CD4-positive, alpha-beta T cell treated with Interleukin-21 for 1 hour (primary cell): ENCODE results near the gene LAMP1.
"Not testable (repeated sequence)": the region's sequence is repeated elsewhere in the genome, so short reads cannot be mapped to it uniquely, and the experiment has no call there.

Experiments
- DNase-seq: peaks from one replicate; pipeline ENCODE4 v3.0.0-alpha.2; 2020

Gene LAMP1, protein sequence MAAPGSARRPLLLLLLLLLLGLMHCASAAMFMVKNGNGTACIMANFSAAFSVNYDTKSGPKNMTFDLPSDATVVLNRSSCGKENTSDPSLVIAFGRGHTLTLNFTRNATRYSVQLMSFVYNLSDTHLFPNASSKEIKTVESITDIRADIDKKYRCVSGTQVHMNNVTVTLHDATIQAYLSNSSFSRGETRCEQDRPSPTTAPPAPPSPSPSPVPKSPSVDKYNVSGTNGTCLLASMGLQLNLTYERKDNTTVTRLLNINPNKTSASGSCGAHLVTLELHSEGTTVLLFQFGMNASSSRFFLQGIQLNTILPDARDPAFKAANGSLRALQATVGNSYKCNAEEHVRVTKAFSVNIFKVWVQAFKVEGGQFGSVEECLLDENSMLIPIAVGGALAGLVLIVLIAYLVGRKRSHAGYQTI

DNA sequence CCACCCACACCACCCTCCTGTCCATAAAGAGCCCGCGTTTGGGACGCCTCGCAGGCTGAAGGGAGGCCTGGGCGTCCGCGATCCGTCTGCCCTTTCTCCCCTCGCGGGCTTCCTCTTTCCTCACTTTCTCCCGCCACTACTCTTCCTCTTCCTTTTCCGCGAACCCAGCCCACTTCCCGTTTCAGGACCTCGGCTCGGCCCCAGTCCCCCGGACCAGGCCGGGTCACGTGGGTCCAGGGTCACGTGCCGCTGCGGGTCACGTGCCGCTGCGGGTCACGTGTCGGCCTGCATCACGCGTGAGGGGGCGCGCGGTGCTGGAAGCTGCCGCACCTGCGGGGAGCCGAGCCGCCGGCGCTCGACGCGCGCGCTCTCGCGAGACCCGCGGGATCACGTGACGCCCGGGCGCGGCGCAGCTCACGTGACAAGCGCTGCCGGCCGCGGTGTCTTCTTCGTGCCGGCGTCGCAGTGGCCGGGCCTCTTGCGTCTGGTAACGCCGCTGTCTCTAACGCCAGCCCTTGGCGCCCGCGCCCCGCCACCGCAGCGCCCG is at the start of gene LAMP1:
Gene LAMP1 (plus strand): TSS at position 417 of the 547 bp plus-strand sequence. CDS start 196 bp downstream, outside the sequence.
- DNase-seq = peak; percentile 98

DNA sequence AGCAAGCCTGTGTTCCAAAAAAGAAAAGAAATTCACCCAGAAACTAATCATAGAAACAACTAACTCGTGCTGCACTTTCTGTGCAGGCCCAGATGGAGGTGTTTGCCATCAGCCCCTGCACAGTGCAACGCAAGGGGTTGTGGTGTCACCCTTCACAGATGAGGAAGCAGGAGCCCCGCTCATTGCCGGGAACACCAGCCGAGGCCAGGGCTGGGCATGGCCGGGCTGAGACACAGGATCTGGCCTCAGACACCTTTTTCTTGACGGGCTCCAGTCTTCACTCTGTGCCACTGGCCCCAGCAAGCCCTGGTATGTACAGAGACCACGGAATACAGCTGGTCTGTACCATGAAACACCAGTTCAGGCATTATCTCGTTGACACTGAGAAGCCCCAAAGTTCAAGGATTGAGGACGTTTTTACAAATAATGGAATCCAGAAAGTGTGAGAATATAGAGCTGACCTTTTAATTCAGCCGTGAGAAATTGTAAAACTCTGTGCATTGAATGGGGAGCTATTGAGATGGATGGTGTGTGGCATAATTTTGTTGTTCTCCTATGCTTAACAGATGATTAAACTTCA is 44.4 kb upstream of the LAMP1 start:
- DNase-seq = no peak

DNA sequence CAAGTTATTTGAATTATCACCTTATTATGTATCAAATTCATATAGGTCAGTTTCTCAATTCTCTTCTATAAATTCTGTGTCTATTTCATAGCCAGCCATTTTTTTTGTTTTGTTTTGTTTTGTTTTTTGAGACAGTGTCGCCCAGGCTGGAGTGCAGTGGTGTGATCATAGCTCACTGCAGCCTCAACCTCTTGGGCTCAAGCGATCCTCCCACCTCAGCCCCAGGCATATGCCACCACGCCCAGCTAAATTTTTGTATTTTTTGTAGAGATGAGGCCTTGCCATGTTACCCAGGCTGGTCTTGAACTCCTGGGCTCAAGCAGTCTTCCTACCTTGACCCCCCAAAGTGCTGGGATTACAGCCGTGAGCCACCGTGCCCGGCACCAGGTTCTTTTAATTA is 39.1 kb upstream of the LAMP1 start:
- not testable (repeated sequence) for DNase-seq

DNA sequence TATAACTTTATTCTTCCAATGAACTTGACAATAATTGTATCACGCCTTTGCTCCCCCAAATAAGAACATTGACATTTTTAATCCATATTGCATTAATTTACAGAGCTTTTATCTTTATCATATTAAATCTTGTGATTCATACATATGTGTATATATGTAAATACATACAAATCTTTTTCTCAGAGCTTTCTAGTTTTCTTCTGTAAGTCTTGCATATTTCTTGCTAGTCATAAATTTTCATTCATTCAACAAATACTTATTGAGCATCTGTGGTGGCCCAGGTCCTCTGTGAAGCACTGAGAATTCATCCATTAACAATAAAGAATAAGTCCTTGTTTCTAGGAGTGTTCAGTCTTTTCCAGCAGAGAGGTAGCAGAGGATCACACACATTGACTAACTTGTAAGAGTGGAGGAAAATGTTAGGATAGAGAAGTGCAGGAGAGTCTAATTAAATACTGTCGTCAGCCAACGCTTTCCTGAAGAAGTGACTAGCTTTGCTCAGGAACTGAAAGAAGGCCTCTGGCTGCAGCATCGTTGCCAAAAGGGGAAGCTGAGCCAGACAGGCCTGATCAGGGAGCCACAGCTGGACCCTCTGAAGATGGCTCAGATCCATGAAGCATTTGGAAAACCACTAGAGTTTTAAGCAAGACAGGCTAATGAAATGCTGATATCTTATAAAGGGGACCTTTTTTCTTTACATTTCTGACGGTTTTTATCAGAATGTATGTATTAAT is 38.6 kb upstream of the LAMP1 start:
- no peak for DNase-seq

DNA sequence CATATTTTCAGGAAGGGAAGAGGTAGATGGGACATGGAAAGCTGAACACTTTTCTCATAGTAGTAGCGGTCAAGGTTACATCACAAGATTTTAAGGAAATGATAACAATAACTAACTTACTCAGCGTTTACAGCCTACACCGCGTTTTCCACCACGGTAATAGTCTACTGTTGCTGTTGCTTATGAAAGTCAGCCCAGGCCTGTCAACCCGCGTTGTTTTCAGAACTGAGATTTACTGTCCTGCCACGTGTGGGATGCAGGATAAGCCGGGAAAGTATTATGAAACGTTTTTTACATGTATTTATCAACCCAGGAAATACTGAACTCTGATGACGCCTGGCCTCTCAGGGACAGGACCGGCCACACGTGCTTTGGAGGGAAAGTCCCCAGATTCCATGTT is 36.0 kb upstream of the LAMP1 start:
- no peak for DNase-seq

DNA sequence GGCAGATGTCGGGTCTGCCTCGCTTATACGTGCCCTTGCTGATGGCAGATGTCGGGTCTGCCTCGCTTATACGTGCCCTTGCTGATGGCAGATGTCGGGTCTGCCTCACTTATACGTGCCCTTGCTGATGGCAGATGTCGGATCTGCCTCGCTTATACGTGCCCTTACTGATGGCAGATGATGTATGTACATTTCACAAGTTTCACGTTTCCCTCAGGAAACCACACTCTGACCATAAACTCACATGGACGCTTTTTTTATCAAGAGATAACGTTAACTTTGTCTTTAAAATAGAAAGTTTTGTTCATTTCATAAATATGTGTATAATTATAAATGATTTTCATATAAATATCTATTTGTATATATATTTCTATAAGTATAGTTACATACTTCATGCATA is 34.0 kb upstream of the LAMP1 start:
- not testable (repeated sequence) for DNase-seq

DNA sequence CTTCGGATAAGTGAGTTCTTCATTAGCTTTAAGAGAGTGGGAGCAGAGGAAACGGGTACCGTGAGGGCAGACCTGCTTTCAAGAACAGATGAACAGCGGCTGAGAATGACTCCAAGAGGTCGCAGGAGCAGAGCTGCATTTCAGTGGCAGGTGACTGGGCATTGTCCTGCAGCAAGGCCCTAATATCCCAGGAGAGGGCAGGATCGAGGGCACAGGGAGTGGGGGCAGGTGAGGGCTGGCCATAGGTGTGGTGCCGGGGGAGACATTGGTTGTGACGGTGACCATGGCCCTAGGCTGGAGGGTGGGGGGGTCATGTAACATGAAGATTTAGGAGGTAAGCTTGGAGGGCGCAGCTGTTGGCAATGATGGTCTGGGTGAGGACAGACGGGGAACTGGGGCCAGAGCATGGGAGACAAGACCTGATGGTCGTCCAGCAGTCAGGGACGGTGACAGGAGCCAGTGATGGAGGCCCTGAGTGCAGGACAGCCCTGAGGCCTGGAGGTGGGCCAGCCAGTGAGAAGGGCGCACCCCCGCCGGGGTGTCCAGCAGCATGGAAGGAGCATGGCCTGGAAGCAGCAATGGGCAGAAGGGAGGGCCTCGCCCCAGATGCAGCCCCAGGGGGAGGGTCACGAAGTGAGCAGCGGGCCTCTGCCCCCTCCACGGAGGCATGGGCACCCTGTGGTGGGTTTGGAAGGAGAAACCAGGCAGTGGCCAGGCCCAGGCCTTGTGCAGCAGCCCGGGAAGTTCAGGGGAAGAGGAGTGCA is 29.2 kb upstream of the LAMP1 start:
- no peak for DNase-seq

DNA sequence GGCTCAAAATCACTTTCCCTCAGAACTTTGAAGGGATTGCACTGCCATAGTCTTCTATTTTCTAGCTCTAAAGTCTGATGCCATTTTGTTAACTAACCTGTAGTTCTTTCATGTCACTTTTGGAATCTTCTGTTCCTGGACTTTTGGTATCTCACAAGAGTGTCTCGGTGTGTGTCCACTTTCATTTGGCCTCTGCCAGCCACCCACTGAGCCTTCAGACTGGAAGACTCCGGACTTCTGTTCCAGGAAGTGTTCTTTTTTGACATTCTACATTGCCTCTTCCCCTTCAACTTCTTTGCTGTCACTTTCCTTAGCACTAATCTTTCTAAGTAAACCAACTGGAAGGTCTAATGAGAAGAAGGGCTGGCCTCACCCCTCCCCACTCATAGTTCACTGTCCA is 25.0 kb upstream of the LAMP1 start:
- no peak for DNase-seq

DNA sequence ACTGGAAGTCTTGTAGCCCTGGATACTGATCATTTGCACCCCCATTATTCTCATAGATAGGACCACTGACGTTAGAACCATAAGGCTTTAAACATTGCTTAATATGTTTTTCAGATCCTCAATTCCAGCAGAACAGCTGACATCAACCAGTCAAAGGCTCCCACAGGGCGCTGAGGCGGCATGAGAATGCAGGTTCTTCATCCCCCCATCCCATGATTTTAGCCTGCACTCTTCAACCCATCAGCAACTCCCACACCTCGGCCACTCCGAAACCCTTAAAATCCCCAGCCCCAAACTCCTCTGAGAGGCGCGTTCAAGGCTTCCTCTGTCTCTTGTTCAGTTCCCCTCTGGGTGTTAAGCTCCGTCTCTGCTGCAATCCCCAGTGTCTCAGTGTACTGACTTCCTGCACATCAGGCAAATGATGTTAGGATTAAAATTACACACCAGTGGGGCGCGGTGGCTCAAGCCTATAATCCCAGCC is 24.3 kb upstream of the LAMP1 start:
- DNase-seq = no peak

DNA sequence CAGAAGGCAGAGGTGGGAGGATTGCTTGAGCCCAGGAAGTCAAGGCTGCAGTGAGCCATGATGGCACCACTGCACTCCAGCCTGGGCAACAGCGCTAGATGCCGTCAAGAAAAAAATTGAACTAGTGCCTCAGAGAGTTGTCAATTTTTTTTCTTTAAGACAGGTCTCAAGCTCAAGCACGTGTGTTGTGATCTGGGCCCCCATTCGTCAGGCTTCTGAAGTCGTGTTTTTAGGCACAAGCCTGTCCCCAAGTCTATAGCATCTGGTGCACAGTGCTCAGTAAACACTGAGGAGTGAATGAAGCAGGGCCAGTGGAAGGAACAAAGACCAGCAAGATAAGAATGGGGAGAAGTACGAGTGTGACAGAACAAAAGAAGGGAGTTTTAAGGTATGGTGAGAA is 23.7 kb upstream of the LAMP1 start:
- DNase-seq = no peak

DNA sequence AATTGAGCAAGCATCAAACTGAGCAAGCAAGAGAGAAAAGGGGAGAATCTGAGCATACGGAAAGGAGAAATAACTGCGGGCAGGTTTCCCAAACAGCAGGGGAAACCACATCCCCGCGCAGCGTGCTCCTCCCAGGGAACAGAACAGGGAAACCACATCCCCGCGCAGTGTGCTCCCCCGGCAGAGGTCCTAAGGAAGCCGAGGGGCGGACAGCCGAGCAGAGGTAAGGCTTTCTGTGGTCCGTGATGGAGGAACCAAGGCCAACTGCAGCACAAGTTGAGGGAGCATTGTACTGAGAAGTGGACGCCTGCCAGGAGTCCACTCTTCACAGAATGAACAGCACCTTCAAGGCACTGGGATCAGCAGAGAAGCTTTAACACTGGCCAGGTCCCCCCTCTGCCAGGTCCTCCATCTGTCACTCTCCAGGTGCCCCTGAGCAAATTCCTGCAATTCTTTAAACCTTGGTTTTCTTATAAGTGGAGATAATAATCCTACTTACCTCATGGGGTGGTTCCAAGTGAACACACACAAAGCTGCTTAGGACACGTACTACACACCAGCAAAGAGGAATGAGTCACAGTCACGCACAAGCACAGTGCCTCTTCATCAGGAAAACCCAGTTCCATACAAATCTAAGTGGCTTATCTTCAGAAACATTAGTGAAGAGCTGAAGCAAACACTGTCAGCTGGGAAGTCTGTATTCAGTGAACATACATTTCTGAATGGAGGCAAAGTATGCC is 23.0 kb upstream of the LAMP1 start:
- no peak for DNase-seq

DNA sequence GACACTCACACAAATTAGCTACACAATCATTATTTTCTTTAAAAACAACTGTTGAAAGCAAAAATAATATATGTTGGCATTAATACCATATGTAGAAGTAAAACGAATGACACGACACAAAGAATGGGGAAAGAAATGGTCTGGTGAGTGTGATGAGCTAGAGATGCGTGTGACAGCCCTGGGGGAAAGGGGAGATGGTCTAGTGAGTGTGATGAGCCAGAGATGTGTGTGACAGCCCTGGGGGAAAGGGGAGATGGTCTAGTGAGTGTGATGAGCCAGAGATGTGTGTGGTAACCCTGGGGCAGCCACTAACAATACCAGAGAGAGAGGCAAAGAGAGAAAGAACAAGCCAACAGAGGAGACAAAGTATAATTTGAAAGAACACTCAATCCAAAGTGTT is 22.3 kb upstream of the LAMP1 start:
- no peak for DNase-seq

DNA sequence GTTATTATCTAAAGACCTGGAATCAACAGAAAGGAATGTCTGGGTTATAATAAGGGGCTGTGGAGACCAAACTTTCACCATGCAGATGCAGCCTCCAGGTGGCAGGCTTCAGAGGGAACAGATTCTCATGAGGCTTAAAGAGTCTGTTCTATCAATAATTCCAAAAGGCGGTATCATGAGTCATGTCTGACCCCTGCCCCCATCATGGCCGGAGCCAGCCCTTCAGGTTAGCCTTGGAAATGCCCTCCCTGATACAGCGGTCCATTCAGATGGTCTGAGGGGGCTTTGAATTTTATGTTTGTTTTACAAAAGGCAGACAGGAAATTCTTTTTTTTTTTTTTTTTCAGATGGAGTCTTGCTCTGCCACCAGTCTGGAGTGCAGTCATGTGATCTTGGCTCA is 21.7 kb upstream of the LAMP1 start:
- DNase-seq = peak; percentile 28

DNA sequence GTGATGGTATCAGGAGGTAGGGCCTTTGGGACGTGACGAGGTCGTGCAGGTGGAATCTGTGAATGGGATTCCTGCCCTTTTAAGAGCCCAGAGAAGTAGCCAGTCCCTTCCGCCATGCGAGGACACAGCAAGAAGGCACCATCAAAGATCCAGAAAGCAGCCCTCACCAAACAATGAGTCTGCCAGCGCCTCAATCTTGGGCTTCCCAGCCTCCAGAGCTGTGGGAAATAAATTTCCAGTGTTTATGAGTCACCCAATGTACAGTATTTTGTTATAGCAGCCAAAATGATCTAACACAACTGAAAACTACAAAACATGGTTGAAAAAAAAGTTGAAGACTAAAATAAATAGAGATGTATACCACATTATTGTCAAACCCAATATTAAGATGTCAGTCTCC is 16.9 kb upstream of the LAMP1 start:
- DNase-seq = no peak

DNA sequence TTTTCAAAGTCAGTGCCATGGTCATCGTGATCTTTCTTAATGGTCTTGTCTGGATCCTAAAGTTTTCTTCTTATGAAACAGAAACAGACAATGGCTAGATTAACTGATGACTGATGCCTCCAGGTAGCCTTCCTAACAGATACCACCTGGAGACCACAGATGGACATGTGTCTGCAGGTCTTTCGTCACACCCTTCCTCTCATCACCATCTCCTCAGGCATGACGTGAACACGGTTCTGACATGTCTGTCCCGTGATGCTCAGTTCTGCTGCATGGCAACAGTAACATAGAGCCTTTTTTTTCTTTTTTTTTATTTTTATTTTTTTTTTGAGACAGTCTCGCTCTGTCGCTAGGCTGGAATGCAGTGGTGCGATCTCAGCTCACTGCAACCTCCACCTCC is 13.1 kb upstream of the LAMP1 start:
- no peak for DNase-seq

DNA sequence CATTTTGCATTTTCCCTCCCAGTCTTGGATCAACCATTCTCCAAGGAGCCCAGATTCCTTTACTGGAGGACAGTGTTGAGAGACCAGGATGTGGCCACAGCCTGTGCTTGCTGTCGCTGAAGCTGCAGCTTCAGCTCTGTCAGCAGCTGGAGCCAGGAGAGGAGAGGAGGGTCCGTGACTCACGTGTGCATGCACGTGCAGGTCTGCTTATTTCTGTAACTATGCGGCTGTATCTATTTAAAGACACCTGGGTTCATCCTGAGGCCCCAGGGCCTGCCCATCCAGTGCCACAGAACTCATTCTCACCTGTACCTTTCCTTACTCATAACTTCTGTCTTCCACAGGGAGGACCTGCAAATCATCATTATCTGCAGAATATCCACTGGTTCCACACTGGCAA is 8.2 kb upstream of the LAMP1 start:
- no peak for DNase-seq

DNA sequence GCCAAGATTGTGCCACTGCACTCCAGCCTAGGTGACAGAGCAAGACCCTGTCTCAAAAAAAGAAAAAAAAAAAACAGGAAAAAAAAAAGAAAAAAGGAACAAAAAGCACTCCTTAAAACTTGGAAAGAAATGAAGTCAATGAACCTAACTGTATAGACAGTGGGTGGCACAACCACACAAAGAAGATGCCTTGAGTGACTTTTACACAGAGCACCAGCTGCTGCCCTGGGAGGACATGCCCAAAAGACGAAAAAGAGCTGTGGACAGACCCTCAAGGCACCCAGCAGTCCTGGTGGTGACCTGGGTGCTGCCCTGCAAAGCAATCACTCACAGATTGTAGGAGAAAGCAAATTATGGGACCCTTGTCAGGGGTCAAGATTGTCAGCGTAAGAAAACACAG is 5.9 kb upstream of the LAMP1 start:
- no peak for DNase-seq

DNA sequence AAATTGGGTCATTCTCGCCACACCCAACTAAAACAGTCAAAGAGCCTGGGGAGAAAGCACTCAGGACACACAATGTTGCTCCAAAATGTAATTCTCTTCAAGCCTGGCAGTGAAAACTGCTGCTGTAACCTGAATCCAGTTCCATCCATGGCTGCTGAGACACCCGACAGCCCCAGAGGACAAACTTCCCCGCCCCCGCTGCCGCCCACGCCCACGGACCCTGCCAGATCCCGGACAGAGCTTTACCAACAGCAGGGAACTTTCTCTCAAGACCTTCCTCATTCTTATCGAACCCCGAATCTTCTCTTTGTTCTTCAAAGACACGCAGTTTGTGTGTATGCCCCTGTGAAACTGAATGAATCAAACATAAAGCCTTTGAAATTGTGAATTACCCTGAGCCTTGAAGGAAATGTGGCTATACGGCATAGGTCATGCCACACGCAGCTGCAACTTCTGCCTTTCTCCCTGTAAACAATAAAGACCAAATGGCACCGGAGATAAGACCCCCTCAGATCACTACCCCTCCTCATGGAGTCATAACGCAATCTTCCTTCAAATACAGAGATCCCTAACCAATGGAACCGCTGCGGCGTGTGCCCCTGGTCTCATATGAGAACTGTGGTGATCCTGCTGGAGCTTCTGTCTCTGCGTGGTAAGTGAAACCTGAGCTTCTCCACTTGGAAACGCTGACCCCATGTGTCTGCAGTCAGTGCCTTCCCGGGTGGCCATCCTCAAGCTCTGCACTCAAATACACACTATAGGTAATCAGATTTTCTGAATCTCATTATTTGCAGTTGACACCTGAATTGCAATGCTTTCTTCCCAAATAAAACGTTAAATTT is 4.8 kb upstream of the LAMP1 start:
- peak; percentile 9 for DNase-seq

DNA sequence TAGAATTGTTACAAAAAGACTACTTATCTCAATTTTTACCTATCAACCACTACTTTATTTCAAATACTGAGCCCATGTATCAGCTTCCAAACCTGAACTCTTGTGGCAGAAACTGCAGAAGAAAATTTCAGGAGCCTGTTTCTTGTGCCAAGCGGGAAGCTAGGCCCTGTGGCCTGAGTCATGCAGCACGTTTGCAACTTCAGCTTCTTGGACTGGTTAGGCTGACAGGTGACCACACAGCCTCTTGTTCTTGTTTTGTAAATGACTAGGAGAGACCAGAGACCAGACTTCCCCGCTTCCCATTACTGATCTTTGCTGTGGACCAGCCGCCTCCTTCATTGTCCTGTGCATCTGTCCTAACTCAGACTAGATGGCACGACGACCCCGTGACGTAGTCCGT is 3.4 kb upstream of the LAMP1 start:
- no peak for DNase-seq

DNA sequence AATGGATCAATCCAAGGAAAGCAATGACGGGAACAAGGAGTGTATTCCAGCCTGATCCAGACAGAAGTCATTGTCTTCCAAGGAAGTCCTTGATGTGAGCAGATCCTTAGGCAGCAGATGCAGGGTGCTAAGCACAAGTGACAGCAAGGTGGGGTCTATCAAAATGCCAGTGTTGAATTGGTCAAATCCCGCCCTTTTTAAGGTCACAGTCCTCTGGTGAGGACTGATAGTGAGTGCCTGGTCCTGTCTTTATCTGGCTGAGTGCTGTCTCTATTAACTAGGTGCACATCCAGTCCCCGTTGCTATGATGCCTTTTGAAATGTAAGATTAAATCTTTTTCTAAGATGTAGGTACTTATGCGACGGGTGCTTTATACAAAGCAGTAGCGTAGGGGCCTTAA is 1.3 kb upstream of the LAMP1 start:
- no peak for DNase-seq
